Retinal pigment epithelial cell (primary cell): ENCODE measurements around the gene ZFYVE9.

Experiments
- DNase-seq: peaks from one replicate; pipeline ENCODE4 v3.0.0-alpha.2; 2010; ENCODE audit warnings: low read depth
- H3K4me3 ChIP-seq: 2 replicates; pipeline ENCODE4 v1.5.1; 2011; ENCODE audit warnings: mild to moderate bottlenecking, low read length, control low read depth, moderate library complexity
- CTCF ChIP-seq: conservative IDR thresholded peaks from 2 replicates; pipeline ENCODE4 v1.5.1; 2011; ENCODE audit warnings: low read depth, low read length, control low read depth, inconsistent platforms

Gene ZFYVE9

GRCh38 chr1:52323731-52324130 is 181.8 kb downstream of the ZFYVE9 start:
- no peak for TF ChIP-seq CTCF
- H3K4me3 ChIP-seq, result no peak overlapping the region
- DNase-seq, result no peak

GRCh38 chr1:52325786-52326185 is 183.9 kb downstream of the ZFYVE9 start:
- no peak overlapping the region for H3K4me3 ChIP-seq
- no peak for TF ChIP-seq CTCF
- DNase-seq, result no peak

- DNase-seq, result no peak
- no peak for TF ChIP-seq CTCF
- H3K4me3 ChIP-seq, result no peak overlapping the region
Measured at GRCh38 chr1:52328615-52329014, 186.7 kb downstream of the ZFYVE9 start.

- DNase-seq, result no peak
- TF ChIP-seq CTCF, result no peak
- no peak overlapping the region for H3K4me3 ChIP-seq
Measured at GRCh38 chr1:52332411-52332810, 190.5 kb downstream of the ZFYVE9 start.

- no peak for TF ChIP-seq CTCF
- no peak for DNase-seq
- H3K4me3 ChIP-seq, result no peak overlapping the region
Measured at GRCh38 chr1:52334906-52335528, 193.1 kb downstream of the ZFYVE9 start.

GRCh38 chr1:52337439-52337838 is 195.6 kb downstream of the ZFYVE9 start:
- H3K4me3 ChIP-seq, result no peak overlapping the region
- no peak for DNase-seq
- no peak for TF ChIP-seq CTCF

- no peak overlapping the region for H3K4me3 ChIP-seq
- no peak for DNase-seq
- no peak for TF ChIP-seq CTCF
Measured at GRCh38 chr1:52341655-52342260, 199.9 kb downstream of the ZFYVE9 start.
